Urothelium cell line (cell line): Measurements from ENCODE around the gene SLC38A9.

ENCODE experiments used
- DNase-seq: peaks from one replicate; pipeline ENCODE4 v3.0.0; 2011; ENCODE audit warnings: low spot score, mixed read lengths
- FAIRE-seq: peaks from 2 replicates; lab custom pipeline; 2011; peaks lifted over from hg19 to GRCh38; lab: Jason Lieb, UNC

Gene SLC38A9

DNA sequence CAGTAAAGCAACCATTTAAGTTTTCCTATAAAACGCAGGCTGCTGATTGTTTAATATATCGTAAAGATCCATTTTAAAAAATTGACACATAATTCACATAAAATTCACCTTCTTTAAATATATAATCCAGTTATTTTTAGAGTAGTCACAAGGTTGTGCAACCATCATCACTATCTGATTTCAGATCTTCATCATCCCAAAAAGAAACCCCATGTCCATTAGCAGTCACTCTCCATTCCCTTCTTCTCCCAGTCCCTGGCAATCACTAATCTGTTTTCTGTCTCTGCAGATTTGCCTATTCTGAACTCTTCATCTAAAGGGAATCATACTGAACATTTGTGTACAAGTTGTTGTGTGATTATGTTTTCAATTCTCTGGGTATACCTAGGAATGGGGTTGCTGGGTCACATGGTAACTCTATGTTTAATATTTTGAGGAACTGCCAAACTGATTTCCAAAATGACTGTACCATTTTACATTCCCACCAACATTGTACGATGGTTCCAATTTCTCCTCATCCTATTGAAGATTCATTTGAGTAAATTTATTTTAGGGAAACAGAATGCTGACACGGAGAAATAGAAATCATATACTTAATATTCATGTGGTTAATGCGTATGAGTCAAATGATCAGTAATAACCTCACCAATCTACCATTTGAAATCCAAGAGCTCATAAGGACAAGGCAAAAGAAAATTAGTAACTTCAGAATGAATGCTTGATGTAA, 119.6 kb downstream of the SLC38A9 start:
- FAIRE-seq = no peak
- DNase-seq = no peak

DNA sequence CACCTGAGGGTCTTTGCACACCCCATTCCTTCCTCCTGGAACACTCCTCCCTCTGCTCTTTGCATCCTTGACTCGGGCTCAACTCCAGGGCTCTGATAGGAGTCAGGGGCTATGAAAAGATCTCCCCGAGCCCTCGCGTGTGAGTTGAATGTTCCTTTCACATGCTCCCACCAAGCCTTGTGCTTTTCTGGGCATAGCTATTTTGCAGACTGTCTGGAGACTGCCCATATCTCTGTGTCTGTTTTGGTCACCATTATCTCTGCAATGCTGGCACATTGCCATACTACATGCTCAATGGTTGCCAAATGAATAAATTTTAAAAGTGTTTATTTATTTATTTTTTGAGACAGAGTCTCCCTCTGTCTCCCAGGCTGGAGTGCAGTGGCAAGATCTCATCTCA, 120.4 kb downstream of the SLC38A9 start:
- DNase-seq = no peak
- FAIRE-seq = no peak

DNA sequence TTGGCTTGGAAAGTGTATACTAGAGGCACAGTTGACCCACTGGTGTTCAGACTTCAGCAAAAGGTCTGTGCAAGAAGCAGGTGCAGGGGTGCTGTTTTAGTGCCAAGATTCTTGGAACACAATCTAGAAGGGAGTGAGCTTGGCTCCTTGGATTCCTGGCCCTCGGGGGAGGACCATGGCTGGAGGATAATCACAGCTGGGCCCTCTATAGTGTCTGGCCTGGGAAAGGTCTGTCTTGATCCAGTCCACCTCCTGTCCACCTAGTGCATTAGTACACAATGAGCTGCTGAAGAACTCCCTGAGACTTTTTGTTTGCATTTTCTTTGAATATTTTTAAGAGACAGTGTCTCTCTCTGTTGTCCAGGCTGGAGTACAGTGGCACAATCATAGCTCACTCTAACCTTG, 126.9 kb downstream of the SLC38A9 start:
- no peak for DNase-seq
- no peak for FAIRE-seq

DNA sequence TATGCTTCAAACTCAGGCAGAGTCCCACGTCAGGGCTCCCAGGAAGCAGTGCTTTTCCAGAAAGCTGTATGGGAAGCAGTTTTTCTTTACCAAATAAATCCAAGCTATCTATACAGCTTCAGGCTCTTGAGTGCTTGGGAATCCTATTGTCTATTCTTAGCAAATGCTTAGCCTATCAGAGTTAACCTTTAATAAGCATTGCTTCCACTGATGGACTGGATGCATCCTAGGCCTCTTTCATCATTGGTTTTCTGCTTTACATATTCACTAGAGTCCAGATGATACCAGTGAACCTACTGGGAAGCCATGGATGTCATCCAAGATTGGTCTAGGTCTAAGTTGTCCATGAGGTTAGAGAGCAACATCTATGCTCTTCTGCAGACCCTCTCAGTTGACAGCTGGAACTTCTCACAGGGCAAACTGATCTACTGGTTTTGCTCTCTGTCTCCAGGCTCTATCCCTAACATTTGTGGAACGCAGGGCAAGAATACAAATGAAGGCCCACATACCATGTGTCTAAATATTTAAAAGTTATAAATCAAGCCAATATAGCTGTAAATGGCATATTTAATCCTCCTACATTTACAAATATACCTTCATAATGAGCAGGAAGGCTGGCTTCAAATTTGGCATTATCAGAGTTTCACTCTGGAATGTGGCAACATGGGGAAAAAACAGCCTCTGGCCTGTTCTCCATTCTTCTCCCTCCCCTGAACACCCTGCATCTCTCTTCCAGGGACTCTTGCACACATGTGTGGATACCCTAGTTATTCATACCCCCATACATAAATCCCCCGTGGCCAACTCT, 127.5 kb downstream of the SLC38A9 start:
- DNase-seq (no peak), FAIRE-seq (no peak)

DNA sequence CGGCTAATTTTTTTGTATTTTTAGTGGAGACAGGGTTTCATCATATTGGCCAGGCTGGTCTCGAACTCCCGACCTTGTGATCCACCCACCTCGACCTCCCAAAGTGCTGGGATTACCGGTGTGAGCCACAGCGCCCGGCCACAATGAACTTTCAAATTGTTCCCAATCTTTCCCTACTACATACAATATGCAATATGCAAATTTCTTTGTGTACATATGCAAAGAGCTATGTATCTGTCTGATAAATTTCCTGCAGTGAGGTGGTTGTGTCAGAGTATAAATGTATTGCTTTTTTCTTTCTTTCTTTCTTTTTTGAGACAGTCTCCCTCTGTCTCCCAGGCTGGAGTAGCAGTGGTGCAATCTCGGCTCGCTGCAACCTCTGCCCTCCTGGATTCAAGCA, 128.5 kb downstream of the SLC38A9 start:
- FAIRE-seq (no peak), DNase-seq (no peak)

DNA sequence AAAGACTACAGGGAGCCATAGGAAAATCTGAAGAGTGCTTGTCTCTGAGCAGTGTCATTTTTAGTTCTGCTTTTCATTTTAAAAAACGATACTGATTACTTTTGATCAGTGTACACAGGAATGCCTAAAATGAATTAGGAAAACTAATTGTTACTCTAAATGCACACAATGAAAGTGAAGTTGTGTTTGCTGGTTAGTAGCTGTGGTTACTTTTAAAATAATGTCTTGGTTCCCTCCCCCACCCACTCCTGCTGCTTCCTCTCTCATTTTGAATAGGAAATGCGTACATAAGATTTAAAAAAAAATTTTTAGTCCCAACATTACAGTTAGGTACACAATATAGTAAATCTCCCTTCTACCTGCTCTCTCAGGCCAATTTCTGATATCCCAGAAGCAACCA, 129.9 kb downstream of the SLC38A9 start:
- DNase-seq (no peak), FAIRE-seq (no peak)

DNA sequence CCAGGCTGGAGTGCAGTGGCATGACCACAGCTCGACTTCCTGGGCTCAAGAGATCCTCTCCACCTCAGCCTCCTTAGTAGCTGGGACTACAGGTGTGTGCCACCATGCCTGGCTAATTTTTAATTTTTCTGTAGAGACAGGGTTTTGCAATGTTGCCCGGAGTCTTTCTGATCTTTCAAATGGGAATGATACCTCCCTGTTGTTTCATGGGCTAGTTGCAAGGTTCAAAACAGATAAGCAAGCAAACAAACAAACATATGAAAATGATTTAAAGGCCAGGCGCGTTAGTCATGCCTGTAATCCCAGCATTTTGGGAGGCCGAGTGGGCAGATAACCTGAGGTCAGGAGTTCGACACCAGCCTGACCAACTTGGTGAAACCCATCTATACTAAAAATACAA, 132.1 kb downstream of the SLC38A9 start:
- no peak for FAIRE-seq
- no peak for DNase-seq

DNA sequence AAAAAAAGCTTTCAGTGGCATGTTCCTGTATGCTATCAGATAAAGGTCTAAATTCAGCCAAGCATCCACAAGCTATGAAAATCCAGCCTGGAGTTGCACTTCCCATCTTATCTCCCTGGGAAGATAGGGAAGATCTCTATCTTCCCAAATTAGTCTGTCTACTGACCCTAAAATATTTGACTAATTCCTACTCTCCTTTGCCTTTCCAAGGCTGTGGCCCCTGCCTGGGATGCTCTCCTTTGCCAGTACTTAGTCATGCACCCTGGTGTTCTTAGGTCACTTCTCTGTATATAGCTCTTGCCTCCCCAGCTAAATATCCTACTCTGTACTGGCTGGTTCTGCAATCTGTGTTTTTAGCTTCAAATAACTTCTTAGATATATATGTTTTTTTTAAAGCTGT, 133.4 kb downstream of the SLC38A9 start:
- FAIRE-seq (no peak), DNase-seq (no peak)

DNA sequence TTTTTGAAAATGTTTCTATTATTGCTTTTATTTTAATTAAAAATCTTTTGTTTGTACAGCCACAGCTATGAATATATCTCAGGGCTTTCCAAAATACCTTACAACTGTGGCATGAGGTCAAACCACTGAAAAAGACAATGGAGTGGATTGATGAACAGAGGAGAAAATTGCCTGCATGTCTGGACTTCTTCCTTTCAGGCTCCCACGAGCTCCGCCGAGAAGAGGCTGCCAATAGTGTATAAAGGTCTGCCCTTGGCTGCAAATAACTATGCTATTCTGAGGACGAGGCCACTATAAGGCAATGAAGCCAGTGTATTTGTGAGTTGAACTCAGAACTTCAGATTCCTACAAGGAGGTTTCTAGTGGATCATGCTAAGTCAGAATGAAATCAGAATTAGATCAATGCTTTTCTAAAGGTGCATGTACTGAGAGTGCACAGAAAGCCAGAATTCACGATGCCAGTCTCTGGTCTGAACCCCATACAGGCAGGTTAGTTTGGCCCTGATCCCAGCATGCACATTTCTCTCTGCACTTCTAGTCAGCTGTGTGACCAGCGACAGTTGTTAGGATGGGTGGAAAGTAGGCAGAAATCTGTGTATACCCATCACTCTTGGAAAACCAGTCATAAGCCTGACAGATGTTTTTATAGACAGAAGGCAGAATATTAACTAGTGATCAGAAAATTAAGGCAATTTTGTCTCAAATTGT, 134.6 kb downstream of the SLC38A9 start:
- FAIRE-seq = no peak
- DNase-seq = peak; percentile 46

DNA sequence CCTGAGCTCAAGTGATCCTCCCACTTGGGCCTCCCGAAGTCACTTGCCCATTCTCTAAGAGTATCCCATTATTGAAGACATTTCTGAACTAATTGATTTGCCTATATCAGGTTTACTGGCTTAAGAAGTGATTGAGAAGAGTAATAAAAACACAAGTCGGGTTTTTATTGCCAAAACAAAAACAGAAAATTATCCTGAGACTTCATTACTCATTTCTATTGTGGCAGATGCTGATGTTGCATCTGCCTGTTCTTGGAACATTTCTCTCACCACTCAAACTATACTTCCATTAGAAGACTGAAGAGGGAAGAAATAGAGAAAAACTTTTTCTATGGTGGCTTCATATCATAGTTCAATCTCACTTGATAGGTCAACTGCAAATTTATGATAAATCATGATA, 135.5 kb downstream of the SLC38A9 start:
- FAIRE-seq (no peak), DNase-seq (no peak)
